SK-N-DZ (cell line): ENCODE data around the gene IGFL2.

Experiments used
- DNase-seq: peaks from one replicate; pipeline ENCODE4 v3.0.0-alpha.2; 2015; ENCODE audit warnings: low spot score

The IGFL2 gene

GRCh38 chr19:46209051-46209450 is 61.0 kb downstream of the IGFL2 start:
- no peak for DNase-seq

- DNase-seq, result no peak
Measured at GRCh38 chr19:46209472-46209871, 61.4 kb downstream of the IGFL2 start.

- DNase-seq, result no peak
Measured at GRCh38 chr19:46210669-46211068, 62.6 kb downstream of the IGFL2 start.
